H1 (cell line): ENCODE results near the gene ZRANB1. TPM values are rescaled to one million over a fixed set of nuclear protein-coding genes. Genes with fewer than 3 reads are reported as not detected.

Experiments
- PHF8 ChIP-seq: fragments of 200-600 bp; sonication (generic); conservative IDR thresholded peaks from 2 replicates; pipeline ENCODE4 v1.7.1; 2012; ENCODE audit warnings: low read depth, mild to moderate bottlenecking, inconsistent platforms, low read length, moderate library complexity
- TBP ChIP-seq: IDR thresholded peaks from 2 replicates; pipeline ENCODE4 v1.6.1; 2011; ENCODE audit warnings: low read depth, low read length, improper control_type of control experiment
- TEAD4 ChIP-seq: IDR thresholded peaks from 2 replicates; pipeline ENCODE4 v1.6.1; 2012; ENCODE audit warnings: low read depth, low read length, inconsistent platforms, mixed read lengths
- polyA plus RNA-seq, 7 experiments: library from polyadenylated mRNA; depleted of rRNA in 3 of 7; stranded (reverse) in 5 of 7; unstranded in 2 of 7; fragments of >200 nt in 5 of 7; fragments of 200-250 nt in 2 of 7; gene quantifications; 1 replicate in 5 of 7; 2 replicates in 1 of 7; 4 replicates in 1 of 7; pipeline versions ENCODE4 v1.2.1 to v1.2.3, GENCODE V29; 2011 to 2013; ENCODE audit warnings: missing spikeins in 2 of 7, mixed read lengths in 2 of 7
- total RNA-seq: library from RNA; stranded (reverse); fragmentation: NEBNext Ultra II Directional; extraction: Animal tissue kit (Norgen Biotek cat#: 25700); gene quantifications from 2 replicates; pipeline ENCODE4 v1.2.1, GENCODE V29; 2021

ZRANB1 gene
- total and polyA plus RNA-seq, 2 of the 8 experiments (the other 6 are each of a cell fraction or from before 2014, with no cell fraction given): 6.1 to 19.9 TPM

- TF ChIP-seq TBP (no peak), PHF8 (no peak), TEAD4 (no peak)
Measured at GRCh38 chr10:125024497-125025234, 82.7 kb downstream of the ZRANB1 start (continued).
